GM12892 (cell line): ENCODE data around the gene GALNT10.

Experiments used
- DNase-seq: peaks from one replicate; pipeline ENCODE4 v3.0.0; 2011; ENCODE audit not compliant: insufficient read length
- FAIRE-seq: peaks from 2 replicates; lab custom pipeline; 2011; peaks lifted over from hg19 to GRCh38; lab: Jason Lieb, UNC
- POLR2A ChIP-seq: IDR thresholded peaks from 2 replicates; pipeline ENCODE4 v1.6.1; 2011; ENCODE audit warnings: low read depth, low read length, control low read depth
- POLR2AphosphoS5 ChIP-seq: IDR thresholded peaks from 2 replicates; pipeline ENCODE4 v1.6.1; 2011; ENCODE audit warnings: low read depth, low read length, control low read depth
- TAF1 ChIP-seq: IDR thresholded peaks from 2 replicates; pipeline ENCODE4 v1.6.1; 2011; ENCODE audit warnings: low read depth, mild to moderate bottlenecking, control low read depth, low read length, borderline replicate concordance

GALNT10 gene

GRCh38 chr5:154342963-154343362 is 152.4 kb downstream of the GALNT10 start:
- DNase-seq: no peak
- FAIRE-seq: no peak
- no peak for TF ChIP-seq POLR2A

GRCh38 chr5:154344461-154344860 is 153.9 kb downstream of the GALNT10 start:
- FAIRE-seq (no peak), DNase-seq (no peak)
- no peak for TF ChIP-seq TAF1
- no peak for TF ChIP-seq POLR2AphosphoS5
- TF ChIP-seq POLR2A: no peak

- DNase-seq (no peak), FAIRE-seq (peak; percentile 67)
- no peak for TF ChIP-seq POLR2AphosphoS5
- no peak for TF ChIP-seq POLR2A
- TF ChIP-seq TAF1: no peak
Measured at GRCh38 chr5:154345255-154345952, 154.9 kb downstream of the GALNT10 start.

GRCh38 chr5:154346427-154346826 is 155.9 kb downstream of the GALNT10 start:
- FAIRE-seq: no peak

GRCh38 chr5:154349626-154350264 is 159.2 kb downstream of the GALNT10 start:
- FAIRE-seq (no peak), DNase-seq (no peak)
- TF ChIP-seq POLR2A (no peak), POLR2AphosphoS5 (no peak), TAF1 (no peak)

More at GRCh38 chr5:154346427-154346826, 155.9 kb downstream of the GALNT10 start:
- no peak for DNase-seq
- TF ChIP-seq POLR2AphosphoS5 (no peak), TAF1 (no peak), POLR2A (no peak)

GRCh38 chr5:154351141-154351540 is 160.6 kb downstream of the GALNT10 start:
- FAIRE-seq (no peak), DNase-seq (no peak)
- TF ChIP-seq POLR2AphosphoS5 (no peak), POLR2A (no peak), TAF1 (no peak)

GRCh38 chr5:154351566-154351965 is 161.0 kb downstream of the GALNT10 start:
- DNase-seq (no peak), FAIRE-seq (no peak)

GRCh38 chr5:154352960-154353548 is 162.5 kb downstream of the GALNT10 start:
- no peak for FAIRE-seq
- TF ChIP-seq POLR2A: no peak
- TF ChIP-seq POLR2AphosphoS5: no peak
- TF ChIP-seq TAF1: no peak
- DNase-seq: no peak

More at GRCh38 chr5:154351566-154351965, 161.0 kb downstream of the GALNT10 start:
- TF ChIP-seq TAF1 (no peak), POLR2AphosphoS5 (no peak), POLR2A (no peak)

- no peak for TF ChIP-seq TAF1
- no peak for TF ChIP-seq POLR2AphosphoS5
- no peak for TF ChIP-seq POLR2A
- no peak for FAIRE-seq
- no peak for DNase-seq
Measured at GRCh38 chr5:154355129-154355611, 164.6 kb downstream of the GALNT10 start.

- no peak for TF ChIP-seq POLR2A
- no peak for TF ChIP-seq TAF1
- TF ChIP-seq POLR2AphosphoS5: no peak
- DNase-seq: no peak
- no peak for FAIRE-seq
Measured at GRCh38 chr5:154356020-154356655, 165.6 kb downstream of the GALNT10 start.

- TF ChIP-seq POLR2A: no peak
- TF ChIP-seq TAF1: no peak
- no peak for TF ChIP-seq POLR2AphosphoS5
- no peak for FAIRE-seq
- no peak for DNase-seq
Measured at GRCh38 chr5:154356958-154357357, 166.4 kb downstream of the GALNT10 start.
